Measurements from ENCODE around the gene TCF7L1.

The TCF7L1 gene

GRCh38 chr2:85236084-85236483, 102.9 kb downstream of the TCF7L1 start:
- H3K9me3 Mint-ChIP-seq = no peaks in the 10 kb centered on the region
- H3K36me3 Mint-ChIP-seq = no peaks in the 10 kb centered on the region
- no peak overlapping the region for H3K4me3 Mint-ChIP-seq
- no peaks in the 10 kb centered on the region for H3K4me1 Mint-ChIP-seq
- peaks cover 40% of the 10 kb centered on the region for H3K27me3 Mint-ChIP-seq
- no peak for ATAC-seq
- H3K27ac Mint-ChIP-seq = no peak overlapping the region

- no peaks in the 10 kb centered on the region for H3K9me3 Mint-ChIP-seq
- no peak overlapping the region for H3K27ac Mint-ChIP-seq
- no peak for ATAC-seq
- H3K4me3 Mint-ChIP-seq = no peak overlapping the region
- H3K36me3 Mint-ChIP-seq = no peaks in the 10 kb centered on the region
- no peaks in the 10 kb centered on the region for H3K4me1 Mint-ChIP-seq
- peaks cover 47% of the 10 kb centered on the region for H3K27me3 Mint-ChIP-seq
Observed at GRCh38 chr2:85237849-85238565, 104.8 kb downstream of the TCF7L1 start.

GRCh38 chr2:85238607-85239006, 105.4 kb downstream of the TCF7L1 start:
- ATAC-seq = no peak
- H3K9me3 Mint-ChIP-seq = no peaks in the 10 kb centered on the region
- no peak overlapping the region for H3K27ac Mint-ChIP-seq
- H3K27me3 Mint-ChIP-seq = peaks cover 53% of the 10 kb centered on the region
- H3K4me1 Mint-ChIP-seq = no peaks in the 10 kb centered on the region
- no peak overlapping the region for H3K4me3 Mint-ChIP-seq
- no peaks in the 10 kb centered on the region for H3K36me3 Mint-ChIP-seq

- Mint-ChIP-seq H3K27me3 (peaks cover 58% of the 10 kb centered on the region), H3K27ac (no peak overlapping the region), H3K9me3 (no peaks in the 10 kb centered on the region), H3K4me1 (no peaks in the 10 kb centered on the region), H3K36me3 (no peaks in the 10 kb centered on the region), H3K4me3 (no peak overlapping the region)
- no peak for ATAC-seq
Observed at GRCh38 chr2:85239102-85239501, 105.9 kb downstream of the TCF7L1 start.

- H3K27me3 Mint-ChIP-seq = peaks cover 68% of the 10 kb centered on the region
Observed at GRCh38 chr2:85240055-85240454, 106.9 kb downstream of the TCF7L1 start.

GRCh38 chr2:85242321-85242720, 109.1 kb downstream of the TCF7L1 start:
- Mint-ChIP-seq H3K9me3 (no peaks in the 10 kb centered on the region), H3K36me3 (no peaks in the 10 kb centered on the region), H3K27me3 (peaks cover 58% of the 10 kb centered on the region), H3K27ac (no peak overlapping the region), H3K4me3 (no peak overlapping the region), H3K4me1 (no peaks in the 10 kb centered on the region)
- ATAC-seq = no peak

More at GRCh38 chr2:85240055-85240454, 106.9 kb downstream of the TCF7L1 start:
- Mint-ChIP-seq H3K36me3 (no peaks in the 10 kb centered on the region), H3K4me3 (no peak overlapping the region), H3K9me3 (no peaks in the 10 kb centered on the region), H3K27ac (no peak overlapping the region), H3K4me1 (no peaks in the 10 kb centered on the region)
- ATAC-seq = no peak

- Mint-ChIP-seq H3K27ac (no peak overlapping the region), H3K9me3 (no peaks in the 10 kb centered on the region), H3K36me3 (no peaks in the 10 kb centered on the region), H3K4me3 (no peak overlapping the region), H3K27me3 (peaks cover 47% of the 10 kb centered on the region), H3K4me1 (no peaks in the 10 kb centered on the region)
- no peak for ATAC-seq
Observed at GRCh38 chr2:85243101-85244072, 110.2 kb downstream of the TCF7L1 start.

- Mint-ChIP-seq H3K27me3 (peaks cover 33% of the 10 kb centered on the region), H3K36me3 (no peaks in the 10 kb centered on the region), H3K9me3 (no peaks in the 10 kb centered on the region), H3K4me1 (no peaks in the 10 kb centered on the region), H3K27ac (no peak overlapping the region), H3K4me3 (no peak overlapping the region)
- no peak for ATAC-seq
Observed at GRCh38 chr2:85244828-85245227, 111.6 kb downstream of the TCF7L1 start.

- no peaks in the 10 kb centered on the region for H3K36me3 Mint-ChIP-seq
- H3K27me3 Mint-ChIP-seq = peaks cover 28% of the 10 kb centered on the region
- H3K9me3 Mint-ChIP-seq = no peaks in the 10 kb centered on the region
- ATAC-seq = no peak
- H3K4me3 Mint-ChIP-seq = no peak overlapping the region
- no peak overlapping the region for H3K27ac Mint-ChIP-seq
- H3K4me1 Mint-ChIP-seq = no peaks in the 10 kb centered on the region
Observed at GRCh38 chr2:85245891-85246290, 112.7 kb downstream of the TCF7L1 start.

- H3K4me3 Mint-ChIP-seq = no peak overlapping the region
- no peaks in the 10 kb centered on the region for H3K4me1 Mint-ChIP-seq
- H3K27me3 Mint-ChIP-seq = peaks cover 28% of the 10 kb centered on the region
- H3K9me3 Mint-ChIP-seq = no peaks in the 10 kb centered on the region
- ATAC-seq = no peak
- no peak overlapping the region for H3K27ac Mint-ChIP-seq
- H3K36me3 Mint-ChIP-seq = no peaks in the 10 kb centered on the region
Observed at GRCh38 chr2:85246348-85246747, 113.2 kb downstream of the TCF7L1 start.

- no peak for ATAC-seq
- H3K36me3 Mint-ChIP-seq = no peaks in the 10 kb centered on the region
- H3K27me3 Mint-ChIP-seq = peaks cover 24% of the 10 kb centered on the region
- H3K4me1 Mint-ChIP-seq = no peaks in the 10 kb centered on the region
- H3K27ac Mint-ChIP-seq = no peak overlapping the region
- H3K4me3 Mint-ChIP-seq = no peak overlapping the region
- H3K9me3 Mint-ChIP-seq = no peaks in the 10 kb centered on the region
Observed at GRCh38 chr2:85247610-85248009, 114.4 kb downstream of the TCF7L1 start.

- no peaks in the 10 kb centered on the region for H3K36me3 Mint-ChIP-seq
- no peaks in the 10 kb centered on the region for H3K9me3 Mint-ChIP-seq
- H3K4me3 Mint-ChIP-seq = no peak overlapping the region
- no peak overlapping the region for H3K27ac Mint-ChIP-seq
- no peak for ATAC-seq
- peaks cover 11% of the 10 kb centered on the region for H3K27me3 Mint-ChIP-seq
- H3K4me1 Mint-ChIP-seq = no peaks in the 10 kb centered on the region
Observed at GRCh38 chr2:85248773-85249509, 115.7 kb downstream of the TCF7L1 start.

GRCh38 chr2:85250045-85250444, 116.9 kb downstream of the TCF7L1 start:
- H3K4me1 Mint-ChIP-seq = no peaks in the 10 kb centered on the region
- H3K4me3 Mint-ChIP-seq = no peak overlapping the region
- no peak for ATAC-seq
- no peak overlapping the region for H3K27ac Mint-ChIP-seq
- H3K27me3 Mint-ChIP-seq = no peaks in the 10 kb centered on the region
- no peaks in the 10 kb centered on the region for H3K36me3 Mint-ChIP-seq
- no peaks in the 10 kb centered on the region for H3K9me3 Mint-ChIP-seq

- no peak for ATAC-seq
- Mint-ChIP-seq H3K27me3 (peaks cover 8% of the 10 kb centered on the region), H3K27ac (no peak overlapping the region), H3K4me3 (no peak overlapping the region), H3K36me3 (no peaks in the 10 kb centered on the region), H3K9me3 (no peaks in the 10 kb centered on the region), H3K4me1 (no peaks in the 10 kb centered on the region)
Observed at GRCh38 chr2:85251070-85251616, 118.0 kb downstream of the TCF7L1 start.

- no peaks in the 10 kb centered on the region for H3K4me1 Mint-ChIP-seq
- peaks cover 22% of the 10 kb centered on the region for H3K27me3 Mint-ChIP-seq
- no peak overlapping the region for H3K4me3 Mint-ChIP-seq
- no peak for ATAC-seq
- no peaks in the 10 kb centered on the region for H3K36me3 Mint-ChIP-seq
- H3K9me3 Mint-ChIP-seq = no peaks in the 10 kb centered on the region
- H3K27ac Mint-ChIP-seq = no peak overlapping the region
Observed at GRCh38 chr2:85253890-85254289, 120.7 kb downstream of the TCF7L1 start.

Measured in stimulated activated memory B cell treated with anti-CD40 and anti-IgM and Interleukin-4, amounts not matched to agents 10 μg/mL and 1 μg/mL and 100 μg/mL, for 72 hours (primary cell).